PFSK-1 (cell line): ENCODE results near the gene LDLRAD3.

Experiments
- FOXP2 ChIP-seq: optimal IDR thresholded peaks from 2 replicates; pipeline ENCODE3; 2011; ENCODE audit warnings: borderline replicate concordance, control low read depth, inconsistent platforms; ENCODE audit not compliant: insufficient read depth; ENCODE audit errors: extremely low read length, extremely low read depth
- POLR2AphosphoS5 ChIP-seq: IDR thresholded peaks from 2 replicates; pipeline ENCODE4 v1.6.1; 2012; ENCODE audit warnings: low read depth, mild to moderate bottlenecking, control low read depth, low read length, moderate library complexity
- REST ChIP-seq, 2 experiments: IDR thresholded peaks; 2 replicates each; pipeline versions ENCODE4 v1.6.1 to v1.8.0; 2011 to 2012; ENCODE audit warnings: low read depth in 2 of 2, low read length in 2 of 2, control low read depth in 1 of 2, inconsistent platforms in 1 of 2, mild to moderate bottlenecking in 1 of 2, moderate library complexity in 1 of 2; ENCODE audit not compliant: insufficient read depth in 1 of 2
- SIN3A ChIP-seq: IDR thresholded peaks from 2 replicates; pipeline ENCODE4 v1.6.1; 2012; ENCODE audit warnings: mild to moderate bottlenecking, low read length, moderate library complexity, borderline replicate concordance; ENCODE audit not compliant: insufficient read depth
- TAF1 ChIP-seq: IDR thresholded peaks from 2 replicates; pipeline ENCODE4 v1.6.1; 2012; ENCODE audit warnings: low read length, control low read depth, borderline replicate concordance; ENCODE audit not compliant: insufficient read depth

- TF ChIP-seq TAF1, result no peak
- TF ChIP-seq POLR2AphosphoS5, result no peak
- no peak for TF ChIP-seq SIN3A
- no peak for TF ChIP-seq REST (IDR thresholded peaks at IDR 0.05; ENCODE audit: insufficient read depth in 1 of 2, low read depth in 2 of 2, low read length in 2 of 2)
- no peak for TF ChIP-seq FOXP2
These were observed 150.3 kb downstream of the LDLRAD3 start for GRCh38 chr11:36094164-36094563.
